ENCODE measurements around the gene SPATA31A5.
"Not testable (repeated sequence)": the region's sequence is repeated elsewhere in the genome, so short reads cannot be mapped to it uniquely, and the experiment has no call there.

The SPATA31A5 gene

GRCh38 chr9:60914107-60914506 lies at the start of gene SPATA31A5:
Gene SPATA31A5 (plus strand): TSS chr9:60914407. CDS start chr9:60914436, 29 bp downstream.
- DNase-seq: not testable (repeated sequence)

GRCh38 chr9:60962990-60963350 lies 48.8 kb downstream of the SPATA31A5 start:
- DNase-seq: not testable (repeated sequence)

GRCh38 chr9:60966382-60966781 lies 52.2 kb downstream of the SPATA31A5 start:
- not testable (repeated sequence) for DNase-seq

Data from NCI-H1436 treated with DMSO at 0.1 percent for 48 hours (cell line).